GM21447 (cell line): ENCODE results near the gene NTHL1.
A peak's percentile ranks its signal among the peaks of the same experiment; 100 is the strongest.

Experiments
- ATAC-seq: cut with Tn5 transposase; IDR thresholded peaks from one replicate; pipeline ENCODE4 v1.9.1; 2021; ENCODE audit not compliant: unreplicated experiment

The NTHL1 gene

DNA sequence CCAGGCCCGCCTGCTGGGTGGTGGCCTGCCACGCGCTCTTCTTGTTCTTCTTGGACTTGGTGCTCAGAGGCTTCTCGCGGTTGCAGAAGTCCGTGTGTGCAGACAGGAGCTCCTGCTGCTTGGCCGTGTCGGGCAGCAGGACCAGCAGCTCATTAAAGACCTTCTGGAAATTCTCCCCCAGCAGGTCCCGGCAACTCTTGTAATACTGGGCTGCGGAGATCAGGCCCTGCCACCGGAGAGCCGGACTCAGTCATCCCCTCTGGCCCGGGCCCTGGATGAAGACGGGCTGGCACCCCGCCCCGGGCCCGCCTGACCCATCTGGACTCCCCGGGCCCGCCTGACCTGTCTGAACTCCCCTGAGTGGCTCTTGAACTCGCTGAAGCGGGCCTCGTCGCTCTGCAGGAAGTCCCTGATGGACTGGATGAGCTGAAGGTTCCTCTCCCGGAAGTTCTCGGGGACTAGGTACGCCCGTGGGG, 49.2 kb downstream of the NTHL1 start:
- no peak for ATAC-seq

DNA sequence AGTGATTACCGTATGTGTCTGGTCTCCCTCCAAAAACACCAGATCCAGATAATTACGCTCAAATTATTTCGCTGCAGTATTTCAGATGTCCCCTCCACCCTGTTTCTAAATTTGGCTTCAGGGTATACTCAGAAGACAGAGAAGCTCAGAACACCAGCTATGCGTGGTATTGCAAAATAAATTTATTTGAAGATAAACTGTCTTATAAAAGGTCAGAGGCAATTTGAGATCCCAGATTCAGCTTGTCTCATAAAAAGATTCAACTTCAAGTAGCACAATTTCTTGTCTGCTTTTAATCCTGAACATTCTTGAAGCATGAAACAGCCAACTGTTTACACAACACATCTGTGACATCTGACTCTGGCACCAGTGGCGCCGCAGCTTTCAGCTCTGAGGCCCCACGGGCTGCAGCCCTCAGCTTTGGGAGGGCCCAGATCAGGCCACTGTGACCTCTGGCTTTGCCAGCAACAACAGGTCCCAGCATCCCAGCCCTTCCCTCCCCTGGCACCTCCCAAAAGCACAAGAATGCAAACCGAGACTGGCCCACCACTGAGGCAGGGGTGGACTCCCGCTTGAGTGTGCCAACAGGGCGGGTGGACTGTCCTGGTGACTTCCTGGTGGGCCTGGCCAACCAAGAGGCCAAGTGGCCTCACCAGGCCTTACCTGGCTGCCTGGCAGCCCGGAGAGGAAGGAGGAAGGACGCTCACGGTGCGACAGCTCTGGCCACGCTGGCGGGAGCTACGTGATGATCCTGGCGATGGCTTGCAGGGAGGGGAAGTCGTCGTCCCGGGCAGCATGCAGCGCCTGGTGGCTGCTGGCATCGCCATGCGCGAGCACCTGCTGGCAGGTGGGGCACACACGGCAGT, 49.9 kb downstream of the NTHL1 start:
- no peak for ATAC-seq

DNA sequence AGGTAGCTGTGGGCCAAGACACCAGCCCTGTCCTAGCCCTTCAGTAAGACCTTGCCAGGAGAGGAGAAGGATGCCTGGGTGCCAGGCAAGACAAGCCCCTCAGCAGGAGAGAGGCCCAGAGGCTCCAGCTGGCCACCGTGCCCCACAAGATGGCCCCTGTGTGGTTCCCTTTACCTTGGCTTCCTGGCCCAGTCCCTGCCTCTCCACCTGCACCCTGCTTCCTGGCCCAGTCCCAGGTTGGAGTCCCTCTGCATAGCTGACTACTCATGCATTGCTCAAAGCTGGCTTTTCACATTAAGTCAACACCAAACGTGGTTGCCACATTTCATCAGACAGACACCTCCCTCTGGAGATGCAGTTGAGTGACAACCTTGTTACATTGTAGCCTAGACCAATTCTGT, 53.9 kb downstream of the NTHL1 start:
- ATAC-seq: no peak

DNA sequence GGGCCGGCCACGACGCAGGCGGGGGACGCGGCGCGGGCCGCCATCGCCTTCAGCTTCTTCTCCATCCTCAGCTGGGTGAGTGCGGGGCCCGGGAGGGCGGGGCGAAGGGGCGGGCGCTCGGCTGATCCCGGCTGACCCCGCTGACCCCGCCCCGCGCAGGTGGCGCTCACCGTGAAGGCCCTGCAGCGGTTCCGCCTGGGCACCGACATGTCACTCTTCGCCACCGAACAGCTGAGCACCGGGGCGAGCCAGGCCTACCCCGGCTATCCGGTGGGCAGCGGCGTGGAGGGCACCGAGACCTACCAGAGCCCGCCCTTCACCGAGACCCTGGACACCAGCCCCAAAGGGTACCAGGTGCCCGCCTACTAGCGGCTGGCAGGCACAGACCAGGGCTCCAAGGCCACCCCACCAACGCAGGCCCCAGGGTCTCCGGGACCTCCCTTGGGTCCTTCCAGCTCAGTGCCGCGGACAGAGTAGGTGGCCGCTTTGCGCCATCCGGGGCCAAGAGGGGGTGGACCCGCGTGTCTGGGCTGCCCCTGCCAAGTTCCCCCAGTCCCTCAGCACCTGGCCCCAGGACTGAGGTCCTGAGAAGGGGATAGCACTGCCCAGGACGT, 54.8 kb downstream of the NTHL1 start:
- no peak for ATAC-seq

DNA sequence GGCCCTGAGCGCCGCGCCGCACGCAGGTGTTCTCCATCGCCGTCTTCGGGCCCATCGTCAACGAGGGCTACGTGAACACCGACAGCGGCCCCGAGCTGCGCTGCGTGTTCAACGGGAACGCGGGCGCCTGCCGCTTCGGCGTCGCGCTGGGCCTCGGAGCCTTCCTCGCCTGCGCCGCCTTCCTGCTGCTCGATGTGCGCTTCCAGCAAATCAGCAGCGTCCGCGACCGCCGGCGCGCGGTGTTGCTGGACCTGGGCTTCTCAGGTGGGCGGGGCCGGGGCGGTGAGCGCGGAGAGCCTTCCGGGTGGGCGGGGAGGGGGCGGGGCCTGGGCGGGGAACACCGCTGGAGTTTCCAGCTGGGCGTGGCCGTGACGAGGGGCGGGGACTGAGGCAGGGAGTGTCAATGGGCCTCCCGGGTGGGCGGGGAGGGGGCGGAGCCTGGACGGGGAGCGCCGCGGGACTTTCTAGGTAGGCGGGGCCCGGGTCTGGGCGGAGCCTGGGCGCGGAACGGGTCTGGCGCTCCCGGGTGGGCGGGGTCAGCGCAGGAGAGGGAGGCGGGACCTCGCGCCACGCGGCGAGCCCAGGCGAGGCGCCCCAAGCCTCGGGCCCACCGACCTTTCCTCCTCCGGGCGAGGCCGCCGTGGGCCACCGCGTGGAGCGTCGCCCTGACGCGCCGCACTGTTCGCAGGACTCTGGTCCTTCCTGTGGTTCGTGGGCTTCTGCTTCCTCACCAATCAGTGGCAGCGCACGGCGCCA, 55.5 kb downstream of the NTHL1 start:
- ATAC-seq: no peak

DNA sequence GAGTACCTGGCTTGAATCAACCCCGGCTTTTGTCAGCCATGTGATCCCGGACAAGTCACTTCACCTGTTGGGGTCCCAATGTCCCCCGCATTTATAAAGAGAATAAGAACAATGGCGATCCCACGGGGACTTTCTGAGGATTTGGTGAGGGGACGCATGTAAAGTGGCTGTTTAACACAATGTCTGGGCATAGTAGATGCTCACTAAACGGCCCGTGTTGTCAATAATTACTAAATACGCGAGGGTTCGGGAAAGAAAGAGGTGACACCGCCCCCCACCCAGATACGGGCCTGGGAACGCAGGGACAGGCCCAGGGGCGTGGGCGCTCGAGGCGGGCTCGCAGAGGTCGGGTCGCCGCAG, 56.1 kb downstream of the NTHL1 start:
- ATAC-seq: no peak

DNA sequence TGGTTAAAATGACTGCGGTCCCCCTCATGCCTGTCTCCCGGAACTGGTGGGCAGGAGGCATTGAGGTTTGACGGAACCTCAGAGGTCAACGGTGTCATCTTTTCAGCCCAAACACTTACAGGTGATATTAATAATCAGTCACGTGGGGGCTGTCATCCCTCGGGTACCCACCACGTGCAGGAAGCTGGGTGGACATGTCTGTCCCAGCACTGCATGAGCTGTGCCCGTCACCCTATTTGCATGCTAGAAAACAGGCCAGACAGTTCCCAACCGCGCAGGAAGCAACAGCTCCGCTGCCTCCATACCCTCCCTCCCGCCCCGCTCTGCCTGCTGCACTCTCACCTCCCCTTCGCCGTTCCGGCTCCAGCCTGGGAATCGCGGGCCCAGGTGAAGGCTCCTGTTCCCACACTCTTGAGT, 56.5 kb downstream of the NTHL1 start:
- peak; percentile 40 for ATAC-seq

DNA sequence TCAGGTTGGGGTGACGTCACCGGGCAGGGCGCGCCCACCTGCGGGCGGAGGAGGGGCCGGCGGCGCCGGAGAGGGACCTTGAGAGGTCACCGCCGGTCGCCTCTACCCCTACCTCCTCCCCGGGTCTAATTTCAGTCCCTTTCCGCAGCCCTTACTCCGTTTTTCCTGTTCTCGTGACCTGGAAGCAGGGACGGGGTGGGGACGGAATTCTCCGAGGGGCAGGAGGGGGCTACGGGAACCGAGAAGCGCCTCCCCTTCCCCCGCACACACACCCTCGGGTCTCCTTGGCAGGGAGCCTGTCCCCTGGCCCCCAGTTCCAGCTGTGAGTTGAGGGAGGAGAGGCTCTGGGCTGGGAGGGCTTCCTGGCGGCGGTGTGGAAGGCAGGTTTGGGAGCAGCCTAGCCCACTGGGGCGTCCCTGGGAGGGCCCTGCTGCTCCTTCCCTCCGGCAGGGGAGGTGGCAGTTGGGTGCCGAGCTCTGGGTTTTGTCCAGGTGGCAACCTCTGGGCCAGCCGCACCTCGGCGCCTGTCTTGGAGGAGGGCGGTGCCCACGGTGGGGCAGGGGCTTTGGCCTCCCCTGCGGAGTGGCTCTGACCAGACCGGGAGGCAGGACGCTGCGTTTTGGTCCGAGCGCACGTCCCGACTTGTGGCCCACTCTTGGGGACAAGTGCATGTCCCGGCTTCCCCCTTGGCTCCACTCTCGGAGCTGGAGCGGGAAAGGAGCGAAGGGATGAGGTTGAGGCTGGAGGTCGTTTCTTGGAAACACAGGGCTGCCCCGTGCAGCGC, 57.1 kb downstream of the NTHL1 start:
- ATAC-seq: peak; percentile 6

DNA sequence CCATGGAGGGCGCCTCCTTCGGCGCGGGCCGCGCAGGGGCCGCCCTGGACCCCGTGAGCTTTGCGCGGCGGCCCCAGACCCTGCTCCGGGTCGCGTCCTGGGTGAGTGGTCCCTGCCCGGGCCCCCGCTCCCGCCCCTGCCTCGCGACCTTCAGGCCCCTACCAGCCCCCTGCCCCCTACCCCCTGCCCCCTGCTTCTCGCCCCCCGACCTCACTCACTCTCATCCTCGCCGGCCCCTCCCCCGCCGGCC, 57.6 kb downstream of the NTHL1 start:
- ATAC-seq: no peak
